KG1 (cell line): ENCODE results near the gene PLBD2.

Experiments used
- DNase-seq: peaks from one replicate; lab custom pipeline; 2025; lab: John Stamatoyannopoulos, UW

The PLBD2 gene

DNA sequence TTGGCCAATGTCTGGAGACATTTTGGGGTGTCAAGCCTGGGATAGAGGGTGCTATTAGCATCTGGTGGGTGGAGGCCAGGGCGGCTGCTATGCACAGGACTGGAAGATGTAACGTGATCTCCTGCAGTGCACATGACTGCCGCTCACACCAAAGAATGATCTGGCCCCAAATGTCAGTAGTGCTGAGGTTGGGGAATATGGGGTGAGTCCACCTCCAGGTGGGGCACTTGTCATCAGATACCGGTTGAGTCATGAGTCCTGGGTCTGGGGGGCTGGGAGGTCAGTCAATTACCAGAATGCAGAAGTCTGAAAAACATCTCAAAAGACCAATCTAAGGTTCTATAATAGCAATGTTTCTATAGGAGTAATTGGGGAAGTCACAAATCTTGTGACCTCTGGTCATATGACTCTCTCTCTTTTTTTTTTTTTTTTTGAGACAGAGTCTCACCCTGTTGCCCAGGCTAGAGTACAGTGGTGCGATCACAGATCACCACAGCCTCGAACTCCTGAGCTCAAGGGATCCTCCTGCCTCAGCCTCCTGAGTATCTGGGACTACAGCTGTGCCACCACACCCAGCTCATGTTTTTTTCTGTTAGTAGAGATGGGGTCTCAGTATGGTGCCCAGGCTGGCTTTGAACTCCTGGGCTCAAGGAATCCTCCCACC, 57.8 kb downstream of the PLBD2 start:
- peak; percentile 33 for DNase-seq

DNA sequence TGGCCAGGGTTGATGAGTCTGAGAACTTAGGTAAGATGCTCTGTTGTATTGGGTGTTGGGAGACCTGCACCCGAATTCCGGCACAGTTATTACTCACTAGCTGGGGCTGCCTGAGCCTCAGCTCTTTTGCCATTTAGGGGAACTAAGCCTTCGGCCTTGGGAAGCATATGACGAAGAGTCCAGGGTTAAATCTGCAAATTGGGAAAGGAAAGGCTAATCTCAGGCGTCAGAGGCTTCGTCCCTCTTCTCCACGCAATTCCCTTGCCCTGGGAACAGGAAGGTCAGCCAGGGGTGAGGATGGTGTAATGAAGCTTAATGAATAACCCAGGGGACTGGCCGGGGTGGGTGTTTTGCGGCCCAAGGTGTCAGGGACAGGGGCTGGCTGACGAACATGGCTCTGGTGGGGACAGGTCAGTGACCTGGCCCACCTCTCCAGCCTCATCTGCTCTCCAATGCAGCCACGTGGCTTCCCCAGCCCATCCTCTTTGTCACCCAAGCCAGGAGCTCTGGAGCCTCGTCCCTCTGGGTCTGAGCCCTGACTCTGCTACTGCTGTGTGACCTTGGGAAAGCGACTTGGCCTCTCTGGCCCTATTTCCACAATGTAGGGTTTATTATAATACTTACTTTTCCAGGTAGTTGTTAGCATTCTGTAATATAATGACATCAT, 60.0 kb downstream of the PLBD2 start:
- DNase-seq: no peak

DNA sequence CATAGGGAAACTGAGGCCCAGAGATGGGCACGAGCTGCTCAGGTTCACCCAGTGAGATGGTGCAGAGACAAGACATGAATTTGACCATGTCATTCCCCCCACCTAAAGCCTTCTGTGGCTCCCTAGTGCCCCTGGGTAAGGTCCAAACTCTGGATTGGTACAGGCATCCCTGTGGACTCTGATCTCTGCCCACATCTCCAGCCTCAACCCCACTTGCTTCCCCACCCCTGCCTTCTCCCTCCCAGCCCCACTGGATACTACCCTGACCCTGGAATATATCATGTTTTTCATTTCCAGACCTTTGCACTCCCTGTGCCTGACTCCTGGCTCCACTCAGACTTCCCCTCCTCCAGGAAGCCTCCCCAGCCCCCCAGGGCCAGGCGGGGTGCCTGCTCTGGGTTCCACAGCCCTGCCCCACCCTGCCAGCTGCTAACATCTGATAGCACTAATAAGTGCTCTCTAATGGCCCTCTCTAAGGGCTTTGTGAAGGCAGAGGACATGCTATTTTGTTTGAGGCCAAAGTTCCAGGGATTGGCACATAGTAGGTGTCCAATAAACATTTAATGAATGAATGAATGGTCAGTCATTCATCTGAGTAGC, 62.7 kb downstream of the PLBD2 start:
- DNase-seq: no peak

DNA sequence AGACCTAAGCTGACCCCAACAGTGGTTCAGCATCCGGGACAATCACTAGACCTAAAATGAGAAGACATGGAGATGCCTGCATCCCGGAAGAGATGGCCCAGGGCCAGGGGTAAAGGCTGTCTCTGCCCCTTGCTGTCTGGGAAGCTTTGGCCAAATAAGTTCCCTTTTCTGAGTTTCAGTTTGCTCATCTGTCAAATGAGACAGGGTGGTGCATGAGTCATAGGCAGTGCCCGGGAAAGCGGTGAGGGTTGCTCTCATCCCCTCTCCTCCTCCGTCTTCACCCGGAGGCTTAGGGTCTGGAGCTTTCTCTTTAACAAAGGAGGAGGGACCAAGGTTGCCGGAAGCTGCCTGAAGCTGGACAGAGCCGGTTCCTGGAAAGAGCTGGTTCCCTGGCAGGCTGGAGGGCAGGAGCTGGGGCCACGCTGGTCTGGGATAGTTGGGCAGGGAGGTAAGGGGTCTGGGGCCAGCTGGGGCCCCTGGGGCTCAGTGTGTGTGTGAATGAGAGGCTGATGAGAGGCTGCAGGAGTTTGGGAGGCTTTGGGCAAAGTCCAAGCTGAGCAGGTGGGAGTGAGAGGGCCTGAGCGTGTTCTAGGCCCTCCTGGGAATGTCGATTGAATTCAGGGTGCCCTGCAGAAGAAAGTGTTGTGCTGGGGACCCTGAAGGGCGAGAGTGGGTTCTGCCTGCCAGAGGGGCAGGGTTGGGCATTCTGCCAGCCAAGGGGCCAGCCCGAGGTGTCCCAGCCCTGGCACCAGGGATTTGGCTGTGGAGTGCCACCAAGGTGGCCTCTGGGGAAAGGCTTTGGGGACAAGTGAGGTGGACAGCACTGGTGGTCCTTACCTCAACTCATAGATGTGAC, 63.9 kb downstream of the PLBD2 start, which contains the start of gene SDSL:
Gene SDSL (plus strand): TSS at position 351 of the 856 bp plus-strand sequence. CDS start 5,603 bp downstream, outside the sequence.
- peak; percentile 62 for DNase-seq

DNA sequence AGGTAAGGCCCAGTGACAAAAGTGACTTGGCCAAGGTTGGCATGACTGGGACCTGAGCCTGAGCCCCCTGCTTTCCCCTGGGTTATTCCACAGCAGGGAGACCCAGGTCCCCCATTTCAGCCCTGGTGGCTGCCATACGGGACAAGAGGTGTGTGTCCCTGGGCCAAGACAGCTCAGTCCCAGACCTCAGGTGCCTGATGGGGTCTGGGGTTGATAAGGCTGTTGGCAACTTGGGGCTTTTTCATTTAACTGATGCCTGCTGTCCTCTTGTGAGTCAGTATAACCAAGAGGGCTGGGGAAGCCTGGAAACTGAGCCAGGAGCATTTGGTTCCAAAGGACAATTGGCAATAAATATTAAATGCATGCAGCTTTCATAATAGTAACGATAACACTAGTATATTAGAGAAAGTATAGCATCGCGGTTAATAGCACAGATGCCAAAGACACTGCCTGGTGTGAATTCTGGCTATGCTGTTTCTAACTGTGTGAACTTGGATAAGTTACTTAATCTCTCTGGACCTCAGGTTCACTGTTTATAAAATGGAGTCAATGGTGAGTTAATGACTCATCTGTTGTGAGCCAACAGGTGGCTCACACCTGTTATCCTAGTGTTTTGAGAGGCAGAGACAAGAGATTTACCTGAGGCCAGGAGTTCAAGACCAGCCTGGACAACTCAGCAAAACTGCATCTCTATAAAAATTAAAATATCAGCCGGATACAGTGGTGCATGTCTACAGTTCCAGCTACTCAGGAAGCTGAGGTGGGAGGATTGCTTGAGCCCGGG, 64.7 kb downstream of the PLBD2 start:
- no peak for DNase-seq

DNA sequence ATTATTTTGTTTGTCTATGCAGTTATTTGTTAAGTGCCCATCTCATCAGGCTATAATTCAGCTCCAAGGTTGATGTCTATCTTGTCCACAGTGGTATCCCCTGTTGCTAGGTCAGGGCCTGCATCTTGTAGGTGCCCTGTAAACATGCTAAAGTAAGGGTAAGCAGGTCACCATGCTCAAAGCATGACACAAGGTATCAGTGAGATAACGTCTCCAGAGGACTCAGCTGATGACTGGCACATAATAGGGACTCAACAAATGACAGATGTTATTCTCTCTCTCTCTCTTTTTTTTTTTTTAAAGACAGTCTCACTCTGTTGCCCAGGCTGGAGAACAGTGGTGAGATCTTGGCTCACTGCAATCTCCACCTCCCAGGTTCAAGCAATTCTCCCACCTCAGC, 66.1 kb downstream of the PLBD2 start:
- no peak for DNase-seq

DNA sequence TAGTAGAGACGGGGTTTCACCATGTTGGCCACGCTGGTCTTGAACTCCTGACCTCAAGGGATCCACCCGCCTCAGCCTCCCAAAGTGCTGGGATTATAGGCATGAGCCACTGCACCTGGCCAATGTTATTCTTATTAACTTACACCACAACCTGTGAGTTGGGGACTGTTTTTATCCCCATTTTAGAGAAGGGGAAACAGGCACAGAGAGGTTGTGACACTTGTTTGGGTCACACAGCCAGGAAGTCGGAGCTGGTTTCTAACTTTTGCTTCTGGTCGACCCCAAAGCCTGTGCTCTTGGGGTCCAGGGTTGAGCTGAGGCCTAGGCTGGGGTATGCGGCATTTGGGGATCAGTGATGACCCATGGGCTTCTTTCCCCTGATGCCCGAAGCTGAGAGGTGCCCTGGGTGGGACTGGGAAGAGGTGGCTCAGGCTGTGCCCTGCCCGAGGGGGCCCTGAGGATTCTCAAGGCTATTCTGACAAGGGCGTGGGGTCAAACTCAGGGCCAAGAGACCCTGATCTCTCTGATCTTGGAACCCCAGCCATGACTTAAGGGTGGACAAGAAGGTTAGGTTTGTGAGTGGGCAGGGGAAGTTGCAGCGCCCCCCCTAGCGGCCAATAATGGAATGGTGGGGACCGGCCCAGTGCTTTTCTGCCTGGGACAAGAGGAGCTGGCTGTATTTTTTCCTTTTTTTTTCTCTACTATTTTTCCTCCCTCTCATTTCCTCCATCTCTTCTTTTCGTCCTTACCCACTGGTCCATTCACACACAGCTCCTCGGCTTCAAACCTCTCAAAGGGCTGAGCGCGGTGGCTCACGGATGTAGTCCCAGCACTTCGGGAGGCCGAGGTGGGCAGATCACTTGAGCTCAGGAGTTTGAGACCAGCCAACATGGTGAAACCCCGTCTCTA, 66.8 kb downstream of the PLBD2 start:
- DNase-seq: no peak

DNA sequence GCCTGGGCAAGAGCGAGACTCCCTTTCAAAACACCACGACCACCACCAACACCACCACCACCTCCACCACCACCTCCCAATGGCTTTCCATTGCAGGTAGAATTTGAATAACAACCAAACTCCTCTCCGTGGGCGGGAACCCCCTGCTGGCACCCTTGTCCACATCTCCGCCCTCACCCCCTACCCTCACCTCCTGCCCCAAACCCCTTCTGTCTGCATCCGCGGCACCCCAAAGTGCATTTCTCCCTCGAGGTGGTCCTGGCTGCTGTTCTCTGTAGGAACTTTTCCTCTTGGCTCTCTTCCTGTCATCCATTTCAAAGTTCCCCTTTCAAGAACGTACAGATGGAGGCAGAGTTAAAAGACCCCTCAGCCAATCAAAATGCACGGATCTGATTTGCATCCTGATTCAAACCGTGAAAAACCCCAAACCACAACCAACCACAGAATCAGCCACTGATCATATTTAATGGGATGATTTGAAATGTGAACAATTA, 67.6 kb downstream of the PLBD2 start:
- no peak for DNase-seq

DNA sequence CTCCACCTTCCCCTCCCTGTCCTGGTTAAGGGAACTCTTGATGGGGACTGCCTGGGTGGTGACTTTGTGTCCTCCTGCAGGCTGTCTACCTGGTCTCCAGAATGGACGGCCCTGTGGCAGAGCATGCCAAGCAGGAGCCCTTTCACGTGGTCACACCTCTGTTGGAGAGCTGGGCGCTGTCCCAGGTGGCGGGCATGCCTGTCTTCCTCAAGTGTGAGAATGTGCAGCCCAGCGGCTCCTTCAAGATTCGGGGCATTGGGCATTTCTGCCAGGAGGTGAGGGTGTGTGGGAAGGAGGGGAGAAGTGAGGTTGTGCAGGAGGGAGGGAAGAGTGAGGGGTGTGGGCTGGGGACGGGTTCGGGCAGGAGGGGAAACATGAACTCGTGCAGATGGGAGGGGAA, 69.5 kb downstream of the PLBD2 start:
- no peak for DNase-seq

DNA sequence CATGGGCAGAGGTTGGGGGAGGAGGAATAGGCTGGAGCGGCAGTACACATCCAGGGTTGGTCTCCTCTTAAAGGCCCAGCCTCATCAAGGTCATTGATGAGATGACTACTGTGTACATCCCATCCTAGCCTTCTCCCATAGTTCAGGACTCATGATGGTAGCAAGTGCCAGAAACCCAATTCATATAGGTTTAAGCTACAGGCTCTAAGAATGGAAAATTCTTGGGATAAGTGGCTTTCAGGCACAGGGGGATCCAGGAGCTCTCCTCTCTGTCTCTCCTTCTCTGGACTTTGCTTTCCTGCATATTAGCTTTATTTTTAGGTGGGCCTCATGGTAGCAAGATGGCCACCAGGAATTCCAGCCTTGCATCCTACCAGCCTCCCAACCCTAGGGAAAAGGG, 70.1 kb downstream of the PLBD2 start:
- DNase-seq: no peak

DNA sequence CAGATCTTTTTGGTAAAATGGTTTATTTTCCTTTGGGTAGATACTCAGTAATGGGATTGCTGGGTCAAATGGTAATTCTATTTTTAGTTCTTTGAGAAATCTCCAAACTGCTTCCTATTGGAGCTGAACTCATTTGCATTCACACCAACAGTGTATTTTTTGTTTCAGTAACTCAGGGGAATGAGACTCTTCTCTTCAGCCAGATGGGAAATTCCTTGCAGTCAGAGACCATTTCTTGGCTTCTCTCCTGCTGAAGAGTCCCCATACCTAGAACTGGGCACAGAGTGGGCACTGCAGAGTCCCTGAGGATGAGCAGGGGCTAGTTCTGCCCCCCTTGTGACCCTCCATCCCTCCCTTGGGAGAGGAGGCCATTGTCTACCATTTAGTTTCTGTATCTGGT, 74.6 kb downstream of the PLBD2 start:
- DNase-seq: no peak

DNA sequence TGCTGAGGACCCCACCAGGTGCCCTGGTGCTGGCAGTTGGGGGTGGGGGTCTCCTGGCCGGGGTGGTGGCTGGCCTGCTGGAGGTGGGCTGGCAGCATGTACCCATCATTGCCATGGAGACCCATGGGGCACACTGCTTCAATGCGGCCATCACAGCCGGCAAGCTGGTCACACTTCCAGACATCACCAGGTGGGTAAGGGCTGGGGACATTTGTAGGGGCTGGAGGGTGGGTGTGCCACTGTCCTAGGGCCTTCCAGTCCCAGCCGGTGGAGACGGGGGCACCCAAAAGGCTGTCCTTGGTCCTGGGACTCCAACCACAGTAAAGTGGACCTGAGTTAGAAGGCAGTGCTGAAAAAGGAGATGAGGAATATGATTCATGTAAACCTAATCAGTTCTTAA, 77.0 kb downstream of the PLBD2 start:
- no peak for DNase-seq

DNA sequence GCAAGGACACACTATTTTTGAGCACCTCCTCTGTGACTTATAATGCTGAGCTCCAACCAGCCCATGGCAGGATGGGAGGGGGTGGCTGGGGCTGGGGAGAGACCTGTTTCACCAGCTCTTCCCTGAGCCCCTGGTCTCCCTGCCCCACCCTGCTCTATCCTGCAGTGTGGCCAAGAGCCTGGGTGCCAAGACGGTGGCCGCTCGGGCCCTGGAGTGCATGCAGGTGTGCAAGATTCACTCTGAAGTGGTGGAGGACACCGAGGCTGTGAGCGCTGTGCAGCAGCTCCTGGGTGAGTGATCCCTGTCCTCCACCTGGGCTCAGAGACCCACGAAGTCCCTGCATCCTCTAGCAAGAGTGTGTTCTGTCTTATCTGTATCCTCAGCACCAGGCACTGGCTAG, 78.2 kb downstream of the PLBD2 start:
- no peak for DNase-seq

DNA sequence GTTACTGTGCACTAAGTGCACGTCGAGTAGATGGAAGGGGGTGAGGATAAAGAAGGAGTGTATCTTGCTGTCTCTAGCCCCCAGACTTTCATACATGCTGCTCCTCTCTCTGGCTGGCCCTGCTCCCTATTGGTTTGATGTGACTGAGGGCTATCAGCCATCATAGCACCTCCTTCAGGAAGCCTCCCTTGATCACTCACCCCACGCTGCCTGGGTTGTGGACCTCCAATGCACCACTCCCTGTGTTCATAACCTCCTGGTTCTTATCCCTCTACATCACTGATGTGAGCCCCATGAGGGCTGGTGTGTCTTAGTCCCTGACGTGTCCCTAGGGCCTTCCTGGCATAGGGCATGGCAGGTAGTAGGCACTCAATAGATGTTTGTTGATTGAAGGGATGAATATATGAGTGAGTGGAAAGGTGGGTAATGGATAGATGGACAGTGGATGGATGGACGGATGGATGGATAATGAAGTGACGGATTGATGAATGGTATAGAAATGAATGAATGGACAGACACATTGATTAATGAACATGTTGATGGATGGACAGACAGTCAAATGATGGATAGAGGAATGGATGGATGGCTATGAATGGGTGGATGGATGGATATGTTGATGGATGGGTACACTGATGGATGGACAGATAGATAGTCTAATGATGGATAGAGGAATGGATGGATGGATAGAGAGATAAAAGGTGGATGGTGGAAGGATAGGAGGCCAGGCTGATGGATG, 78.8 kb downstream of the PLBD2 start:
- DNase-seq: no peak

DNA sequence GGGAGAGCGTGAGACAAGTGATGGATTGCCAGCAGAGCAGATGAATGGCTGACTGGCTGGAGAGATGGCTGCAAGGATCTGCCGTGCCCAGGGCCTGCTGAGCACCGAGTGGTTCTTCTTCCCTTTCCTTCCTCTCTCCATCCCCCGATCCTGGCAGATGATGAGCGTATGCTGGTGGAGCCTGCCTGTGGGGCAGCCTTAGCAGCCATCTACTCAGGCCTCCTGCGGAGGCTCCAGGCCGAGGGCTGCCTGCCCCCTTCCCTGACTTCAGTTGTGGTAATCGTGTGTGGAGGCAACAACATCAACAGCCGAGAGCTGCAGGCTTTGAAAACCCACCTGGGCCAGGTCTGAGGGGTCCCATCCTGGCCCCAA, 79.3 kb downstream of the PLBD2 start:
- DNase-seq: no peak

DNA sequence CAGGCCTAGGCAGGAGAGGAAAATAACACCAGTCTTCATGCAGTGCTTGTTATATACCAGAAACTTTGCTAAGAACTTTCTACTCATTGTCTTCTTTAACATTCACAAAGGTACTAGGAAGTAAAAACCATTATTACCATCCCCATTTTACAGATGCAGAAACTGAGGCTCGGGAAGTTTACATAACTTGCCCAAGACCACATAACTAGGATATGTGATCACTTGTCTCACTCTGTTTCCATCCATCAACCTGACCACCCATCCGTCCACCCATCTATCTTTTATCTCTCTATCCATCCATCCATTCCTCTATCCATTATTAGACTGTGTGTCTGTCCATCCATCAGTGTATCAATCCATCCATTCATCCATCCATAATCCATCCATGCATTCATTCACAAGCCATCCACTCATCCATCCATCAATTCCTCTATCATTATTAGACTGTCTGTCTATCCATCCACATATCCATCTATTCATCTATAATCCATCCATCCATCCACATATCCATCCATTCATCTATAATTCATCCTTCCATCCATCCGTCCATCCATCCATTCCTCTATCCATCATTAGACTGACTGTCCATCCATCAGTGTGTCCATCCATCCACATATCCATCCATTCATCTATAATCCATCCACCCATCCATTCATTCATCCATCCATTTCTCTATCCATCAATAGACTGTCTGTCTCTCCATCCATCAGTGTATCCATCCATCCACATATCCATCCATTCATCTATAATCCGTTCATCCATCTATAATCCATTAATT, 80.3 kb downstream of the PLBD2 start:
- no peak for DNase-seq

DNA sequence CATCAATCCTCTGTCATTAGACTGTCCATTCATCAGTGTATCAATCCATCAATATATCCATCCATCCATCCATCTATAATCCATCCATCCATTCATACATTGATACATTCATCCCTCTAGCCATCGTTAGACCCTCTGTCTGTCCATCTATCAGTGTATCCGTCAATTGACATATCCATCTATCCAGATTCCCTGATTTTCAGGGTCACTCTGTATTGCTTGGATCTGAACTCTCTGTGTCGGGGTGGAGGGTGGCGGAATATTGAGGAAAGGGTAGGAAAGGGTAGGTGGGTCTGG, 80.9 kb downstream of the PLBD2 start:
- no peak for DNase-seq

DNA sequence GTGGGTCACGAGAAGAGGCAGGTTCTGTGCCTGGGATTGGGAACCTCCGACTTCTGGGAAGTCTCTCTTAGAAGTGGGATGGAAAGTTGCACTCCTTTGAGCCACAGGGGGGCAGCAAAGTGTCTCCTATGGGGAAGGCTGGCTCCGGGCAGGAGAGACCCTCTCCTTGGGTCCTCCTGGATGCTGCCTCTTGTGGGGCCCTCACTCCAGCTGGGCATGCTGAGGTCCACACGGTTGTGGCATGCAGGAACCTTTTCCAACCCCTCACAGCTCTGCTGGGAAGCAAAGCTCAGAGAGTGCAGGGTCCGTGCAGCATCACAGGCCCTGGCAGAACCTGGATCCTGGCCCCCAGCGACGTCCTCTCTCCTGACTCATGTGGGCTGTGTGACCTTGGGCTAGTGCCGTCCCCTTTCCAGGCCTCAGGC, 81.2 kb downstream of the PLBD2 start:
- DNase-seq: no peak

DNA sequence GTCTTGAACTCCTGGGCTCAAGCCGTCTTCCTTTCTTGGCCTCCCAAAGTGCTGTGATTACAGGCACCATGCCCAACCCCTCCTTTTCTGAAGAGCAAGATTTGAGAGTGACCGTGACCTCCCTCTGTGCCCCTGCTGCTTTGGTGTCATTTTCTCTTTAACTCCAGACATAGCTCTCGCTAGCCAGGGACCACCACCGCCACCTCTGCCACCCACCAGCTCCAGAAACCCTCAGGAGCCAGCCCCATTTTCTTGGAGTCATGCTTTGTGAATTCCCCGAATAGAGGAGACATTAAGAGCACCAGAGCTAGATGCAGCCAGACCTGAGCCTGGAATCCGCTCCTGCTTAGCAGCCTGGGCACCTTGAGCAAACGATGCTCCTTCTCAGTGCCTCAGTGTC, 81.9 kb downstream of the PLBD2 start:
- DNase-seq: no peak
